AG10803 (cell line): ENCODE results near the gene MFNG.

Experiments used
- DNase-seq: peaks from one replicate; pipeline ENCODE4 v3.0.0; 2010; ENCODE audit warnings: low read depth
- H3K4me3 ChIP-seq: 2 replicates; pipeline ENCODE4 v1.5.1; 2011; ENCODE audit warnings: mild to moderate bottlenecking, low read length, control low read depth
- TF ChIP-seq, protein P1 (sequence below): conservative IDR thresholded peaks from 2 replicates; pipeline ENCODE4 v1.5.1; 2011; ENCODE audit warnings: mild to moderate bottlenecking, low read length, control low read depth, inconsistent platforms

Gene MFNG

DNA sequence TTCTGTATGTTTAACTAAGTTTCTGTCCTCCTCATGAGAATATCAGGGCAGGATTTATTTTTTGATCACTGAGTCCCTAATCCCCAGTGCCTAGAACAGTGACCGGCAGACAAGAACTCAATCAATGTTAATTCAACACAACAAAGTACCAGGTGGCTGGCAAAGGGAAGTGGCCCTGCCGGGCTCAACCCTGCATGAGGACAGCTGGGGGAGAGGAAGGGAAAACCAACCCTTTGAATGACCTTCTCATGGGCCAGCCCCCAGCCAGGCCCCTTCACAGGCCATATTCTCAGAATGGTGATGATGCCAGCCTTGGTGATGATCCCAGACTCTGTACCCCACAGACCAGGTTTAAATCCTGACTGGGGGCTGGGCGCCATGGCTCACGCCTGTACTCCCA, 1.4 kb upstream of the MFNG start:
- TF ChIP-seq, protein P1, sequence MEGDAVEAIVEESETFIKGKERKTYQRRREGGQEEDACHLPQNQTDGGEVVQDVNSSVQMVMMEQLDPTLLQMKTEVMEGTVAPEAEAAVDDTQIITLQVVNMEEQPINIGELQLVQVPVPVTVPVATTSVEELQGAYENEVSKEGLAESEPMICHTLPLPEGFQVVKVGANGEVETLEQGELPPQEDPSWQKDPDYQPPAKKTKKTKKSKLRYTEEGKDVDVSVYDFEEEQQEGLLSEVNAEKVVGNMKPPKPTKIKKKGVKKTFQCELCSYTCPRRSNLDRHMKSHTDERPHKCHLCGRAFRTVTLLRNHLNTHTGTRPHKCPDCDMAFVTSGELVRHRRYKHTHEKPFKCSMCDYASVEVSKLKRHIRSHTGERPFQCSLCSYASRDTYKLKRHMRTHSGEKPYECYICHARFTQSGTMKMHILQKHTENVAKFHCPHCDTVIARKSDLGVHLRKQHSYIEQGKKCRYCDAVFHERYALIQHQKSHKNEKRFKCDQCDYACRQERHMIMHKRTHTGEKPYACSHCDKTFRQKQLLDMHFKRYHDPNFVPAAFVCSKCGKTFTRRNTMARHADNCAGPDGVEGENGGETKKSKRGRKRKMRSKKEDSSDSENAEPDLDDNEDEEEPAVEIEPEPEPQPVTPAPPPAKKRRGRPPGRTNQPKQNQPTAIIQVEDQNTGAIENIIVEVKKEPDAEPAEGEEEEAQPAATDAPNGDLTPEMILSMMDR = no peak
- DNase-seq = no peak
- H3K4me3 ChIP-seq = no peak overlapping the region

DNA sequence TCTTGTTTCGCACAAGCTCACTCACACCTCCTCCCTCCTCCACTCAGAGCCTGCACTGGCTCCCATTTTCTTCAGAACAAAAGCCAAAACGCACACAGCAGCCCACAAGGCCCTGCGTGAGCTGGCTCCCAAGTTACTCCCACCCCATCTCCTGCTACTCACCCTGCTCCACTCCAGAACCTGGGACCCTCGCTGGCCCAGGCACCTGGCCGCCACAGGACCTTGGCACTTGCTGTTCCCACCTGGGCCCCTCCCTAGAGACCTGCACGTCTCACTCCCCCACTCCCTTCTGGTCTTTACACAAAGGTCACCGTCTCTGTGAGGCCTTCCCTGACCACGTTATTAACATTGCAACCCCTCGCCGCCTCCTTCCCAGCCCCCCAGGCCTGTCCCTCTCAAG, 945 bp upstream of the MFNG start:
- no peak for DNase-seq
- H3K4me3 ChIP-seq = no peak overlapping the region
- TF ChIP-seq, protein P1 = no peak

DNA sequence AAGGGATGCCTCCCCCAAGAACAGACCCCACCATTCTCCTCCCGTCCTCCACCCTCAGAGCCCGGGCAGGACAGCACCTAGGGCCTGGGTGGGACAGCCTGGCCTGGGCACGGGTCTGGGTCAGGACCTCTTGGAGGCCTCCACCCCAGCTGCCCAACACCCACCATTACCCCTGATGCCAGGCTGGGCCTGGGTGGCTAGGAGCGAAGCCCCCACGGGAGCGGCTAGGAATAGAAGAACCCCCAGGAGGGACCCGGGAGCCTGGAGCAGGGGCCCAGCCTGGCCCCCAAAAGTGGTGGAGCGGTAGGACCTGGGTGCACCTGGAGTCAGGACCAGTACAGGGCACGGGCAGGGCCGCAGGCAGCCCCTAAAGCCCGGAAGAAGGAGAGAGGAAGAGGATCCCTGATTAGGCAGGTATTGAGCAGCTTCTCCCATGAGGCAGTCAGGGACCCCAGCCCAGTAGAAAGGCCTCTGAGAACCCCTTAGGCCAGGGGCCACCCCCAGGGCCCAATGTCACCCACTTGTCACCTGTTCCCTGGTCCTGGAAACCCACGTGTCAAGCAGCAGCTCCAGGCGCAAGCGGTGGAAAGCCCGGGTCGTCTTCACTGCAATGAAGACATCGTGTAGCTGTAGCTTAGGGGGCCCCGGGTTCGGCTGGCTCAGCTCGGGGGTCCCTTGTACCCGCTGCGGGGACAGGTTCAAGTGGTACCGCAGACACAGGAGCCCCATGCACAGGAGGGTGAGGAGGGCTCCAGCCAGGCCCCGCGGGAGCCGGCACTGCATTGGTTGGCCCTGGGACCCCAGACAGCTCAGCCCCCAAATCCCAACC, 575 bp downstream of the MFNG start:
- DNase-seq = no peak
- TF ChIP-seq, protein P1 = no peak
- H3K4me3 ChIP-seq = no peak overlapping the region

DNA sequence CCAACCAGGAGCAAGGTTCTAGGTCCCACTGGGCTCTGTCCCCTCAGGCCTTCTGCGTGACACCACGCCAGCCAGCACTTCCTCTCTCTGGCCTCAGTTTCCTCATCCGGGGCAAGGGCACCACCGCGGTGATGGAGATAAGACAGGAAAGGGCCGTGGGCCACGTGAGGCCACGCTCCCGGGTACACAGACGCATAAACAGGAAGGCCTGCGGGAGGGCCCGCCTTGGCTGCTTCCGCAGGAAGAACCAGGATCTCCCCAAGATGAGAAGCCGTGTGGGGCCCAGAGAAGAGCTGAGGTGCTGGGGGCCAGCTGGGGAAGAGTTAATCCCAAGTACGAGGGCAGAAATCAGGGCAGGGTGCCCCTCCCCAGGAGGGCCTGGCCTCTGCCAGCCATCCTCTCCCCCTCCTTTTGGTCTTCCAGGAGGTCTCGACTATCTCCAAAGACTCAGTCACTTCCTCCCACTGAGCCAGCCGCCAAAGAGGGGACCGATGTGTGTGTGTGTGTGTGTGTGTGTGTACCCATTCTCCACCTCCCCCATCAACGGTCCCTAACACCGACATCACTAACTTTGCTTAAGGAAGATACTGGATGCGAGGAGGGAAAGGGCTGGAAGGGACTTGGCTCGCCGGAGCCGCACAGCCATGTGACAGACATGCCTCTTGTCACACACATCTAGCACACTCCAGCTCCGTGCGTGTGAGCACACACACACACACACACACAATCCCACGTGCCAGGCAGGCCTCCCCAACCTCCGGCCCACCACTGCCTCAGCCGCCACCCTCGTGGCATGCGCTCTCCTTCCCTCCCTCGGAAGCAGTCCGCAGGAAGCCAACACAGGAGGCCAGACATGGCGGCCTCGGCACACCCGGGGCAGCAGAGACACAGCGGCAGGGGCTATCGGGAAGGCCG, 1.4 kb downstream of the MFNG start:
- TF ChIP-seq, protein P1 = no peak
- H3K4me3 ChIP-seq = no peak overlapping the region
- no peak for DNase-seq

DNA sequence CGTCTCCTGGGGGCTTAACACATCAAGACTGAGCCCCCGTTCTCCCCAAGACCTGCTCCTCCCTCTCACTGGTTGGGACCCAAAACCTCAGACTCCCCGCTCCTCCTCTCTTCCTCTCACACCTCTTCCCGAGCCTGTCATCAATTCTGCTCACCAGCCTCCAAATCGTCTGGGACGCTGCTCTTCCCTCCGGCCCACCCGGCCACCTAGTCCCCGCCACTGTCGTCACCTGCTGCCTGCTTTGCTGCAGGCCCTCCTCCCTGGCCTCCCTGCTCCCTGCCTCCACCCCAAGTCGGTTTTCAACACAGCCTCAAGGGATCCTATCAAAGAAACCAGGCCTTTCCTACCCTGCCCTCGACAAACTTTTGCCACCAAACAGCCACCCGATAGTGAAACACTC, 3.1 kb downstream of the MFNG start:
- TF ChIP-seq, protein P1 = no peak
- no peak for DNase-seq
- H3K4me3 ChIP-seq = no peak overlapping the region

DNA sequence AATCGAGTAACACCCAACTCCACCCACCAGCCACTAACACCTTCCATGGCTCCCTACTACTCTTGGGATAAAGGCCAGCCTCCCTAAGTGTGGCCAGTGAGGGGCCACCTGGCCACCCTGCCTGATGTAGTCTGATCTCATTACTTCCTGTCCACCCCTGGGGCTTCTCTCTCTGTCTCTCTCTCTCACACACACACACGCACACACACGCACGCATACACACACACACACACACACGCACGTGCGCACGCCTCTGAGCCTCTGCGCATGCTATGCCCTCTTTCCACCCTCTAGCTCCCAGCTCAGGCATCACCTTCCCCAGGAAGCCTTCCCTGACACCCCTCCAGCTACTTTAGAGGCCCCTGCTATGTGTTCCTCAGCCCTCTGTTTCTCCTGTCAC, 3.9 kb downstream of the MFNG start:
- TF ChIP-seq, protein P1 = no peak
- no peak for DNase-seq

More for the DNA sequence above, 3.9 kb downstream of the MFNG start:
- no peak overlapping the region for H3K4me3 ChIP-seq
